HG03469 (cell line): ENCODE results near the gene ZNF468.
A peak's percentile ranks its signal among the peaks of the same experiment; 100 is the strongest.
"Not testable (repeated sequence)": the region's sequence is repeated elsewhere in the genome, so short reads cannot be mapped to it uniquely, and the experiment has no call there.

ENCODE experiments used
- ATAC-seq: cut with Tn5 transposase; IDR thresholded peaks from one replicate; pipeline ENCODE4 v1.9.1; 2021; ENCODE audit warnings: mild to moderate bottlenecking, moderate library complexity, moderate number of reproducible peaks; ENCODE audit not compliant: unreplicated experiment

Gene ZNF468

DNA sequence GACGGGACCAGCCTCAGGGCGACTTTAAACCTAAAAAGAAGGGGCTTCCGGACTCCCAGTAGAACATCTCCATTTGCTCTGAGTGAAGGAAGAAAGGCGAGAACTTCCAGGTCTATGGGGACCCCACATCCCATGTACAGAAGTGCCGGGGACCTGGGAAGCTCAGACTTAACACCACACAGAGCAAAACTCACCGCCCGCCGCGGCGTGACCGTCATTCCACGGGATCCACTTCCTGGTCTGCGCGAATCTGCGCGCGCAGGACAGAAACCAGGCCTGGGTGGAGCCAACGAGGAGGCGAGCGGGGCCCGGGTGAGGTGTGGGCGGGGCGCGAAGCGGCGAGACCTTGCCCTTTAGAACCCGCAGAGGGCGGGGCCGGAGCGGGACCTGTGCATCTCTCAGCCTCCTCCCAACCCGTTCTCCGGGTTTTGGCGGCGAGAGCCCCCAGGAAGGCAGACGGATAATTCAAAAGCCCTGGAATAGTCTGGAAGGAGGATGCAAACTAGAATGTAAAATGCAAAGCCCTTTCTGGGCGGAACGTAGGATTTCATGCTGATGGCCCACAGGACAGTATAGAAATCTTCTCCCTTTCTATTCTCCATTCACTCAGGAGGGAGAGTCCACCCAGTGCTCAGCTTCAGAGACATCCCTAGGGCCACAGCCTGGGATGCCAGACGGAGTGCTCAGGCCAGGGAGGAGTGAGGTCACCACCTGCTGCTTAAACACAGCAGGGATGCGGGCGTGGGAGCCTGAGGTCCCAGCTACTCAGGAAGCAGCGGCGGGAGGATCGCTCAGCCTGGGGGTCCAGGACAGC, at the start of gene ZNF468:
Gene ZNF468 (minus strand): TSS at position 242 of the 814 bp plus-strand sequence. CDS start 3,347 bp downstream, outside the sequence.
- ATAC-seq = peak; percentile 84

DNA sequence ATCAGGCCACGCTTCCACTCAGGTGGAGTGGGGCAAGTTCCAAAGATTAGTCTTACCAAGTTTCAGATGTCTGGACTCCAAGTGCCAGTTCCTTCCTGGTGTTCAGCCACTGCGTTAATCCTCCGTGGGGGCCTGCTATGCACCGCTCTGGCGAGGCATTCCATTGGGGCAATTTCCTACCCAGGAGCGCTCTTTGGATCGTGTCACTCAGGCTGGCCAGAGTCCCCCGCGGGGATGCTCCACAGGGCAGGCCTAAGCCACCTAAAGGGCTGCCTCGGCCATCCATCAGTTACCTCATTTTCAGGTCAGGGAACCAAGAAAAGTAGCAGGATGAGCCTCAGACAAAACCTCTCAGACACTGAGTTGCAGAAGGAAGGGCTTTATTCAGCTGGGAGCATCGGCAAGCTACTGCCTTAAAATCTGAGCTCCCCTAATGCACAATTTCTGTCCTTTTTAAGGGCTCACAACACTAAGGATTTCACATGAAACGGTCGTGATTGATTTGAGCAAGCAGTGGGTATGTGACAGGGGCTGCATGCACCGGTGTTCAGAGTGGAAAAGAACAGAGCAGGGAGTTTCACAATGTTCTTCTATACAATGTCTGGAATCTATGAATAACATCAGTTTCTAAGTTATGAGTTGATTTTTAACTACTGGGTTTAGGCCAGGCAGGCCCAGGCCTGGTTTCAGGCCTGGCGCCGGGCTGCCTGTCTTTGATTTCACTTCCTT, 46.8 kb upstream of the ZNF468 start:
- not testable (repeated sequence) for ATAC-seq

DNA sequence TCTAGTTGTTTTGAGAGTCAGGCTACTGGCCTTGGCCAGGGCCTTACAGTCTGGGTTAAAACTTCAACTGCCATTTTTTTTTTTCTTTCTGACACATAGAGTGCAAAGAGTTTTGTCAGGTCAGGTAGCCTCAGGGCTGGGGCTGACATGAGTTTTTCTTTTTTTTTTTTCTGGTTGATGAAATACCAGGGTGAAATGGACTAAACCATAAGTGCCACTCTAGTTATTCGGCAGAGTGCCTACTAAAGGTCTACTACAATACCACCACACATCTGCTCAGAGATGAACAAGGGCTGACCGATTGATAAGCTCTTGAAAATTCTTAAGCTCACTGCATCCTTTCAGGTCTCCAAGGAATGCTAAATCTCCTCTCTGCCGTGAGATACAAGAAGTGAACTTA, 44.4 kb upstream of the ZNF468 start:
- no peak for ATAC-seq

GRCh38 chr19:52898596-52898995, 41.2 kb upstream of the ZNF468 start:
- not testable (repeated sequence) for ATAC-seq

DNA sequence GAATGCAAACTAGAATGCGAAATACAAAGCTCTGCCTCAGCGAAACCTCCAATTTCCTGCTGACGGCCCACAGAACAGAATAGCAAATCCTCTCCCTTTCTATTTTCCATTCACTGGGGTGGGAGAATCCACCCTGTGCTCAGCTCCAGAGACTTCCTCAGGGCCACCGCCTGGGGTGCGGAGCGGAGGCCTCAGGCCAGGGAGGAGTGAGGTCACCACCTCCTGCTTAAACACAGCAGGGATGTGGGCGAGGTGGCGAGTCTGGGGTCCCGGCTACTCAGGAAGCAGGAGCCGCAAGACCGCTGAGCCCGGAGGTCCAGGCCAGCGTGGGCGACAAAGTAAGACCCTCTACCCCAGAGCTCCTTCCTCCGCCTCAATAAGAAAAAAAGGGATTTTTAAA, 40.7 kb upstream of the ZNF468 start:
- no peak for ATAC-seq

DNA sequence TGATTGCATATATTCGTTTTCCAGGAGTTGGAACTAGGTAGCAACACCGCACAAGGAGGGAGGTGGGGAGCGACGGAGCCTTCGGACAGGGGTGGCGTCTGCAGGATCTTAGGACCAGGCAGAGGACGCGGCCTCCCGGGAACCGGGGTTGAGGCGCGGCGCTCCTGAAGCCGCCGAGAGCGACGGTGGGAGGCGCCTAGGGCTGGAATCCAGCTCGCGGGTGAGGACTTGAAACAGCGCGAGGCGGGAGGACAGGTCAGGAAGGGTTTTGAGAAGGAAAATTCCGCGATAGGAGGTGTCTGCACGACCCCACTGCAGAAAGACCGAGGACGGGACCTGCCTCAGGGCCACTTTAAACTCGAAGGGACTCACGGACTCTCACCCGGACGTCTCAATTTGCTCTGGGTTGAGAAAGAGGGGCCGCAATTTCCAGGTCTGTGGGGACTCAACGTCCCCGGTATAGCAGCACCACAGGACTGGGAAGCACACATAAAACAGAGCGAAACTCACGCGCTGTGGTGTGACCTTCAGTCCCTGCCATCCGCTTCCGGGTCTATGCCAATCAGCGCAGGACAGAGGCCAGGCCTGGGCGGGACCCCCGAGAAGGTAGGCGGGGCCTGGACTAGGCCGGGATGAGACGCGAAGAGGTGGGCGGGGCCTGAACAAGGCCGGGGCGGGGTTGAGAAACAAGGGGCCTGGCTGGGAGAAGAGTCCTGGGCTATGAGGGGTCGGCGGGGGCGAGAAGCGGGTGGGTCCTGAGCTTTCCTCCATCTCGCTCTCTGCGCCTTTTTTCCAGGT, 39.9 kb upstream of the ZNF468 start, which contains the start of gene ZNF320:
Gene ZNF320 (minus strand): TSS at position 498 of the 798 bp plus-strand sequence. CDS start 7,380 bp downstream, outside the sequence.
- ATAC-seq = peak; percentile 87

GRCh38 chr19:52896431-52897137, 39.2 kb upstream of the ZNF468 start:
- no peak for ATAC-seq

DNA sequence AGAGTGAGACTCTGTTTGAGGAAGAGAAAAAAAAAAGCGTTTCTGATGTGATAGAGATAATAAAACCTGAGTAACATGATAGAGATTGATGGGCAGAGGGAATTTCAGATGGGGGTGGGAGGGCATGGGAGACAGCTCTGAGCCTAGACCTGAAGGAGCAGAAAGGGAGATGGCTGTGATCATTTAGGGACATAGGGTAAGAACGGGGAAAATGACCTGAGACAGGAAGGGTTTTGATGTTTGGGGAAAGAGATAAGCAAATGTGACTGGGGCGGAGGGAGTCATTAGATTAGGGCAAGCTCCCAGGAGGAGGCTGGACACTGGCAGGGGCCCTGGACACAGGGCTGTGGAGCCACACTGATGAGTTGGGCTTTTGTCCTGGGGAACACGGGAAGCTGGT, 33.9 kb upstream of the ZNF468 start:
- ATAC-seq = no peak

DNA sequence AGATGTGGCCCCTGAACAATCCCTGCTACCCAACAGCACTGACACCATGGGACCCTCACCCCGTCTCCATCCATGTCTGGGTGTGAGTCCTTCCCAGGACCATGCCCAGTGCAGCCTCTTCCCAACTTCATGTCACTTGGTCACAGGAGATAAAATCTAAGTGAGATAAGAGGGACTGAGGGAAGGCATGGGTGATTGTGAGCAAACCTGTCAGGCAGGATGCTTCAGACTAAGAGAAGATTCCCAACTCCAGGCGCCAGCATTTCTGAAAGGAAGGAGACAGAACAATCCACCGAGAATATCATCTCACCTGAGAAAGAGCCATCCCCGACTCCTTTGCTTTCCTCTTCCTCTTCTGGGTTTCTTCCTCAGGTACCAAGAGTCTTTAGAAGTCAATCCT, 32.5 kb upstream of the ZNF468 start:
- no peak for ATAC-seq

GRCh38 chr19:52889076-52889475, 31.7 kb upstream of the ZNF468 start:
- ATAC-seq = no peak

GRCh38 chr19:52880895-52881389, 23.5 kb upstream of the ZNF468 start:
- ATAC-seq = no peak

DNA sequence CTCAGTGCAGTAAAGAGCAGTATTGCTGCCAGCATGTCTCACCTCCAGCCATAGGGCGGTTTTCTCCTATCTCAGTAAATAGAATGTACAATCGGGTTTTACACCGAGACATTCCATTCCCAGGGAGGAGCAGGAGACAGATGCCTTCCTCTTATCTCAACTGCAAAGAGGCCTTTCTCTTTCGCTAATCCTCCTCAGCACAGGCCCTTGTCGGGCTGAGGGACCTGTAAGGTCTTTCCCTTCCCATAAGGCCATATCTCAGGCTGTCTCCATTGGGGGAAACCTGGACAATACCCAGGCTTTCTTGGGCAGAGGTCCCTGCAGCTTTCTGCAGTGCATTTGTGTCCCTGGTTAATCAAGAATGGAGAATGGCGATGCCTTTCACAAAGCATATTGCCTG, 15.6 kb upstream of the ZNF468 start:
- ATAC-seq = not testable (repeated sequence)

DNA sequence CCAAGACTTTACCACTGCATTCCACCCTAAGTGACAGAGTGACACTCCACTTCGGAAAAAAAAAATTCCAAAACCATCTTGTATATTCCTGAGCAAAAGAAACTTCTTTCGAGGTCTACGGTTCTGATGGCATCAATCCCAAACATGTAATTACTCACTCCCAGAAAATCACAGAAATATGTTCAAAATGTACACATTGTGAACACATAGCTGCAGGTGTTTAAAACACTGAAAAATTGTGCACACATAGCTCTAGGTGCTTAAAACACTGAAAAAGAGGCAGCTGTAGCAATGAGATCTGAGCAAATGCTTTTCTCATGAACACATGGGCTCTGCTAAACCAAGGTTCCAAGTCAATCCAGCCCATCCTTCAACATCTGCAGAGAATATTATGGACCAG, 14.0 kb upstream of the ZNF468 start:
- ATAC-seq = no peak

GRCh38 chr19:52868031-52868430, 10.6 kb upstream of the ZNF468 start:
- not testable (repeated sequence) for ATAC-seq

DNA sequence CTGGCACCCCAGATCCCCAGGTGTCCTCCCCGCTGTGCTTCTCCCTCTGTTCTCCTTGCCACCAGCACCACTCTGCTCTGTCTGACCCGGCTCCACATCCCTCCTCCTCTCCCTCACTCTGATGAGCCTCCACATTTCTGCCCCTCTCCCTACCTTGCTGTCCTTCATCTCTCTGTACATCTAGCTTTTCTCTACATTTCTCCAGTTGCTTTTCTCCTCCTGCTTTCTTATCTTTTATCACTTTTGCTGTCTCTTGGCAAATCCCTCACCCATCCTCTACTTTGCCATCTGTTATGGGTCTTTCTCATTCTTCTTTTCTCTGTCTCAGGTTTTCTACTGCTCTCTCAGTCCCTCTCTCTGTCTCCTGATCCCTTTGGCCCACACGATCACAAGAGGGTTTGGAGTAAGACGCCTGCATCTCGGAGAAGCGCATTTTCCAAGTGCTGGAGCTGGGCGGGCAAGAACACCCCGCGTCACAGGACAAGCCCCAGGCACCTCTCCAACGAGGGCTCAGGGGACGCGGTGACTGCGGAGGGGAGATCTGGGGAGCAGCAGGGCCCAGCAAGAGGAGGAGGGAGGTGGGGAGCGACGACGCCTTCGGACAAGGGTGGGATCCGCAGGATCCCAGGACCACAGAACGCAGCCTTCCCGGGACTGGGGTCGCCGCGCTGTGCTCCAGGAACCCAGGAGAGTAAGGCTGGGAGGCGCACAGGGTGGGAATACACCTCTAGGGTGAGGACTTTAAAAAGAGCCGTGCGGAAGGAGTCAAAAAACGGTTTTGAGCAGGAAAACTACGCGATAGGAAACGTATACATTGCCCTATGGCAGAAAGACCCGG, 660 bp downstream of the ZNF468 start:
- ATAC-seq = not testable (repeated sequence)

DNA sequence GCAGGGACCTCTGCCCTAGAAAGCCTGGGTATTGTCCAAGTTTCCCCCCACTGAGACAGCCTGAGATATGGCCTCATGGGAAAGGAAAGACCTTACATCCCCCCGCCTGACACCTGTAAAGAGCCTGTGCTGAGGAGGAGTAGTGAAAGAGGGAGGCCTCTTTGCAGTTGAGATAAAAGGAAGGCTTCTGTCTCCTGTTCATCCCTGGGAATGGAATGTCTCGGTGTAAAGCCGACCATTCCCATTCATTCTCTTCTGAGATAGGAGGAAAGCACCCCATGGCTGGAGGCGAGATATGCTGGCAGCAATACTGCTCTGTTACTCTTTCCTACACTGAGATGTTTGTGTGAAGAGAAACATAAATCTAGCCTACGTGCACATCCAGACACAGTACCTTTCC, 10.1 kb downstream of the ZNF468 start:
- ATAC-seq = not testable (repeated sequence)

- not testable (repeated sequence) for ATAC-seq
These were observed 16.5 kb downstream of the ZNF468 start for GRCh38 chr19:52840825-52841465.

- ATAC-seq = not testable (repeated sequence)
These were observed 23.1 kb downstream of the ZNF468 start for GRCh38 chr19:52834289-52834688.

DNA sequence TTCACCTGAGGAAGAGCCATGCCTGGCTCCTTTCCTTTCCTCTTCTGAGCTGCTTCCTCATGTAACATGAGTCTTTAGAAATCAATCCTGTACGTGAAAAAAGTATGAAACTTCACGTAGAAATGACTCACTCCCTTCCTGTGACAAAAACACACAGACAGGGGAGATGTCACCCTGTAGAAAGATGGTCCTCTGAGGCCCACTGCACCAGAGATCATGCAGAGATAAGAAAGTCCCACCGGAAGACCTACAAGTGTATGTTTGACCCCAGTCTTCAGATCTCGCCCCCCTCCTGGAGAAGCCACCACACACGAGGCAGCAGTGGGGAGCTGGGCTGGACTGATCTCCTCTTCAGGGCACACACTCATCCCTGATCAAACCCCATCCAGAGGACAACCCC, 23.9 kb downstream of the ZNF468 start:
- ATAC-seq = not testable (repeated sequence)
